IPS-20b (cell line): ENCODE data around the gene ZNF765.
A peak's percentile ranks its signal among the peaks of the same experiment; 100 is the strongest.
"Not testable (repeated sequence)": the region's sequence is repeated elsewhere in the genome, so short reads cannot be mapped to it uniquely, and the experiment has no call there.

Experiments
- H3K27ac ChIP-seq: one replicate; pipeline ENCODE4 v1.5.1; 2013; ENCODE audit warnings: low read length
- H3K27me3 ChIP-seq: 2 replicates; pipeline ENCODE4 v1.6.1; 2013; ENCODE audit warnings: mild to moderate bottlenecking, low read length, inconsistent platforms; ENCODE audit not compliant: insufficient read depth
- H3K36me3 ChIP-seq: 2 replicates; pipeline ENCODE4 v1.6.1; 2013; ENCODE audit warnings: low read depth, mild to moderate bottlenecking, inconsistent platforms, low read length, moderate library complexity; ENCODE audit not compliant: insufficient read depth
- H3K4me1 ChIP-seq: 2 replicates; pipeline ENCODE4 v1.6.1; 2013; ENCODE audit warnings: mild to moderate bottlenecking, control low read depth, inconsistent platforms, low read length, moderate library complexity; ENCODE audit not compliant: insufficient read depth
- H3K4me3 ChIP-seq: 2 replicates; pipeline ENCODE4 v1.5.1; 2013; ENCODE audit warnings: mild to moderate bottlenecking, low read length, inconsistent platforms
- H3K9ac ChIP-seq: 2 replicates; pipeline ENCODE4 v1.6.1; 2013; ENCODE audit warnings: low read depth, mild to moderate bottlenecking, inconsistent platforms, low read length, moderate library complexity
- H3K9me3 ChIP-seq: 2 replicates; pipeline ENCODE4 v1.6.1; 2013; ENCODE audit warnings: mild to moderate bottlenecking, low read depth, low read length, inconsistent platforms; ENCODE audit not compliant: insufficient read depth

ZNF765 gene

GRCh38 chr19:53388904-53389303, 6.0 kb upstream of the ZNF765 start:
- Histone ChIP-seq H3K27ac (no peak overlapping the region), H3K9me3 (peaks cover 17% of the 10 kb centered on the region), H3K4me1 (peaks cover under 1% of the 10 kb centered on the region; the same call in 1 of the 2 replicates), H3K36me3 (peaks cover 23% of the 10 kb centered on the region), H3K9ac (no peak overlapping the region), H3K4me3 (no peak overlapping the region), H3K27me3 (no peaks in the 10 kb centered on the region)

GRCh38 chr19:53389571-53389970, 5.4 kb upstream of the ZNF765 start:
- H3K4me1 ChIP-seq, result peaks cover 7% of the 10 kb centered on the region; the same call in 1 of the 2 replicates
- peaks cover 21% of the 10 kb centered on the region for H3K36me3 ChIP-seq
- no peak overlapping the region for H3K27ac ChIP-seq
- peaks cover 11% of the 10 kb centered on the region for H3K9me3 ChIP-seq
- no peak overlapping the region; the same call in 1 of the 2 replicates for H3K4me3 ChIP-seq
- no peak overlapping the region for H3K9ac ChIP-seq
- no peaks in the 10 kb centered on the region for H3K27me3 ChIP-seq

- no peaks in the 10 kb centered on the region for H3K27me3 ChIP-seq
- no peak overlapping the region for H3K27ac ChIP-seq
- peaks cover 6% of the 10 kb centered on the region for H3K9me3 ChIP-seq
- no peak overlapping the region for H3K9ac ChIP-seq
- H3K4me3 ChIP-seq, result no peak overlapping the region; the same call in 1 of the 2 replicates
- H3K36me3 ChIP-seq, result peaks cover 17% of the 10 kb centered on the region
- peaks cover 7% of the 10 kb centered on the region; the same call in 1 of the 2 replicates for H3K4me1 ChIP-seq
Measured at GRCh38 chr19:53389978-53390377, 5.0 kb upstream of the ZNF765 start.

GRCh38 chr19:53394522-53394973, 401 bp upstream of the ZNF765 start:
- Histone ChIP-seq H3K4me1 (peaks cover 13% of the 10 kb centered on the region; the same call in 1 of the 2 replicates), H3K27ac (no peak overlapping the region), H3K9ac (peak overlapping the region; percentile 70; the same call in 1 of the 2 replicates), H3K27me3 (no peaks in the 10 kb centered on the region; the same call in 1 of the 2 replicates), H3K36me3 (peaks cover 10% of the 10 kb centered on the region), H3K9me3 (no peaks in the 10 kb centered on the region), H3K4me3 (peak overlapping the region; percentile 98)

GRCh38 chr19:53395840-53396524, 1.0 kb downstream of the ZNF765 start:
- Histone ChIP-seq H3K4me1 (peaks cover 13% of the 10 kb centered on the region; the same call in 1 of the 2 replicates), H3K4me3 (peak overlapping the region; percentile 98), H3K9ac (peak overlapping the region; percentile 86), H3K36me3 (peaks cover 19% of the 10 kb centered on the region)
- not testable (repeated sequence) for H3K27me3 ChIP-seq, H3K27ac ChIP-seq, H3K9me3 ChIP-seq

GRCh38 chr19:53396525-53396868, 1.5 kb downstream of the ZNF765 start:
- Histone ChIP-seq H3K27me3 (no peaks in the 10 kb centered on the region; the same call in 1 of the 2 replicates), H3K27ac (no peak overlapping the region), H3K4me1 (peaks cover 13% of the 10 kb centered on the region; the same call in 1 of the 2 replicates), H3K9me3 (no peaks in the 10 kb centered on the region), H3K36me3 (peaks cover 19% of the 10 kb centered on the region), H3K9ac (no peak overlapping the region), H3K4me3 (peak overlapping the region; percentile 98)

GRCh38 chr19:53397918-53398317, 3.0 kb downstream of the ZNF765 start:
- not testable (repeated sequence) for H3K4me3 ChIP-seq, H3K9ac ChIP-seq, H3K9me3 ChIP-seq, H3K27ac ChIP-seq, H3K27me3 ChIP-seq
- H3K4me1 ChIP-seq, result peaks cover 13% of the 10 kb centered on the region; the same call in 1 of the 2 replicates
- H3K36me3 ChIP-seq, result peaks cover 27% of the 10 kb centered on the region

- no peak overlapping the region for H3K9ac ChIP-seq
- peaks cover 55% of the 10 kb centered on the region for H3K9me3 ChIP-seq
- H3K27me3 ChIP-seq, result no peaks in the 10 kb centered on the region
- peaks cover 60% of the 10 kb centered on the region for H3K36me3 ChIP-seq
- H3K4me3 ChIP-seq, result no peak overlapping the region; the same call in 1 of the 2 replicates
- H3K4me1 ChIP-seq, result no peaks in the 10 kb centered on the region
- no peak overlapping the region for H3K27ac ChIP-seq
Measured at GRCh38 chr19:53409505-53410204, 14.7 kb downstream of the ZNF765 start.

GRCh38 chr19:53420520-53421315, 25.8 kb downstream of the ZNF765 start:
- H3K9ac ChIP-seq, H3K27me3 ChIP-seq, H3K27ac ChIP-seq, H3K36me3 ChIP-seq, H3K9me3 ChIP-seq, H3K4me3 ChIP-seq, H3K4me1 ChIP-seq: not testable (repeated sequence)

GRCh38 chr19:53422551-53422950, 27.6 kb downstream of the ZNF765 start:
- Histone ChIP-seq H3K36me3 (no peaks in the 10 kb centered on the region), H3K27ac (no peak overlapping the region), H3K27me3 (no peaks in the 10 kb centered on the region), H3K9me3 (no peaks in the 10 kb centered on the region), H3K9ac (no peak overlapping the region), H3K4me3 (no peak overlapping the region), H3K4me1 (peaks cover 7% of the 10 kb centered on the region; the same call in 1 of the 2 replicates)

GRCh38 chr19:53423074-53423473, 28.1 kb downstream of the ZNF765 start:
- H3K4me1 ChIP-seq, H3K27me3 ChIP-seq, H3K27ac ChIP-seq, H3K9ac ChIP-seq, H3K36me3 ChIP-seq, H3K9me3 ChIP-seq: not testable (repeated sequence)
- peak overlapping the region; percentile 56; the same call in 1 of the 2 replicates for H3K4me3 ChIP-seq
